Measurements from ENCODE around the gene CSN3. TPM values are rescaled to one million over a fixed set of nuclear protein-coding genes. Genes with fewer than 3 reads are reported as not detected.

Gene CSN3
- total RNA-seq, 1 experiment from 2014 or later = not detected

DNA sequence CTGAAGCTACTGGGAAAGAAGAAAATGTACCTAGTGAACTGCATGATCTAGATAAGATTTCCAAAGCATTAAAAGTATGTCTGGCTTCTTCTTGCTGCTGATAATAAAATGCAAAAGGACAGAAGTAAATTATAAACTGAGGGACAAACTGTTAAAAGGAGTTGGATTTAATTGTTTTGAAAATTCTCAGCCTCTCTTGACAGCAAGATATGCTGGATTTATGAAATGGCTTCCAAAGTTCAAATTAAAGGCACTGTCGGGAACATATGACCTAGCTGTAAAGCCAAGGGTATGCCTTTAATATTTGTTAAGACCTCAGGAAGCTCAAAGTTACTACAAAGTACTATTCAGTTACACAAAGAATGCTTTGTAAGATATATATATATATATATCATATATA lies 46.3 kb downstream of the CSN3 start:
- no peak for DNase-seq (ENCODE audit: extremely low read depth, low read depth)

DNA sequence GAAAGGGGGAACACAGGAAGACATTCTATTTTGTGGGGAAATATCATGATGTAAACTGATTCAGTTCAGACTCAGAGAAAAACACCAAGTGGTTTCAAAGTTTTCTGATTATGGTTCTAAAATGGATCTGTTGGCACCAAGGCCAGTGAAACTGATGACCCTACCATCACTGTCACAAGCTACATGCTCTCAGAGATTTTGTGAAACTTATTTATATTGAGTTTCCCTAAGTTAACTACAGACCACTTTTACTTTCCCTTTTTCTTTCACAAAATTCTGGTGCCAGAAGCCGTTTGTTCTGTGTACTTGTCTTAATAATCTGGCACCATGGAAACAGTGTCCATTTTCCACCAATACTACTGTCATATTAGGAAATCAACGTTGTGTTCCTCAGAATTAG lies 48.9 kb downstream of the CSN3 start:
- DNase-seq (ENCODE audit: extremely low read depth, low read depth) = no peak

DNA sequence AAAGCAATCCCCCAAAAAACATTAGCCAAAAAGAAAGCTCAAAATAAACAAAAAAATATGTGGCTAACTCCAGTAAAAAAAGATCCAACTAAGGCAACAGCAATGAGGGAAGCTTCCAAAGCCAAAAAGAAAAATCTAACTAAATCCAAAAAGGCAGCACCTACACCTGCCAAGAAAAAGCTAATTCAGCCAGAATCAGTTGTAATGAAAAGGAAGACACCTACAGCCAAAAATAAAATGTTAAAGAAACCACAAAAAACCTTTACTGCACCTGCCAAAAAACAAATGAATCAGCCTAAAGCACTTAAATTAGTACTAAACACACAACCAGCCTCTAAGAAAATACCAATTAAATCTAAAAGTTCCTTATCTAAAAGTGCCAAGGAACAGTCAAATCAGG lies 55.2 kb downstream of the CSN3 start:
- DNase-seq (ENCODE audit: extremely low read depth, low read depth) = no peak

DNA sequence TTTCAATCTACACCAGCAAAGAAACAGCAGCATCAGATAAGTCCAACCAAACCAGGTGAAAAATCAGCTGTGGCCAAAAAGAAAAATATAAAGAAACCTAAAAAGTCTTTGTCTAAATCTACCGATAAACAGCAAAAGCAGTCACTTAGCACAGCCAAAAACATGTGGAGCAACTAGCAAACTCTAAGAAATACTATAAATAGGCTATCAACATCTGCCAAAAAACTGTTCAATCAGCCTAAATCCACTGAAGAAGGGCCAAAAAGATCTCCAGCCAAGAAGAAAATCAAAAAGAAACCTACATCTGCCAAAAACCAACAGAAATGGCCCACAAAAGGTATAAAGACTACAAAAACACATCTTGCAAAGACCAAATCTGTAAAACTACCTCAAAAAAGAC lies 55.7 kb downstream of the CSN3 start:
- DNase-seq (ENCODE audit: extremely low read depth, low read depth) = no peak

DNA sequence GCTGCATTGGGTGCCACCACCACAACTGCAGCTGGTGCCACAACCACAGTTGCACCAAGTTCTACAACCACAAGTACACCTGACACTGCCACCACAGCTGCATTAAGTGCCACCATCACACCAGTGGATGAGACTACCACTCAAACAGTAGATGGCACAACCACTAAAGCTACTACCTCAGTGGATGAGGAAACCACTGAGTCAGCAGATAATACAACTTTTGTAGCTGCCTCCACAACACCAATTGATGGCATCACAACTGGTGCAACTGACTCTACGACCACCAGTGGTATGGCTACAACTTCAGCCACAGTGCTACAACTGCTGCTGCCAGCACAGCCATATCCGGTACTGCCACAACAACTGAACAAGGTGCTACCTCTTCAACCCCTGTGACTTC lies 57.2 kb downstream of the CSN3 start:
- DNase-seq (ENCODE audit: extremely low read depth, low read depth) = no peak

DNA sequence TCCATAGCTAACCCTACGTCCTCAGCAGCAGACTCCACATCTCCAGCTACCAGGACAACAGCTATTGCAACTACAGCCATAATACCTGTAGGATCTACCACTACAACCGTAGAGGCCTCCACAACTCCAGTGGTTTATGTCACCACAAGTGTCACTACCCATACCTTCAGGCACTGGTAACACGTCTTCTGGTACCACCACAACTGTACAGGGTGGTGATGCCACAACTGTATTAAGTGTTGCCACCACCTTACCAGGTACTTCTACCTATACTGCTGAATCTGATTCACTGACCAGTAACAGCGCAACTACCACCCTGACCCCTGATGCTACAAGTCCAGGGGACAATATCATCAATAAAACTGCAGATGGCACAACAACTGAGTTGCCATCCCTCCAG lies 57.8 kb downstream of the CSN3 start:
- no peak for DNase-seq (ENCODE audit: extremely low read depth, low read depth)

Other genes with a start within 250 kb of the CSN3 start
- not detected in 2 replicates for gene STATH, start 246.6 kb upstream of the CSN3 start, total RNA-seq (2014; rRNA removed; shearing (Covaris generic))
- gene HTN3, start 214.1 kb upstream of the CSN3 start, total RNA-seq (2014; rRNA removed; shearing (Covaris generic)) = not detected in 2 replicates
- not detected in 2 replicates for gene HTN1, start 192.2 kb upstream of the CSN3 start, total RNA-seq (2014; rRNA removed; shearing (Covaris generic))
- not detected in 2 replicates for gene PRR27, start 88.4 kb upstream of the CSN3 start, total RNA-seq (2014; rRNA removed; shearing (Covaris generic))
- gene ODAM, start 46.9 kb upstream of the CSN3 start, total RNA-seq (2014; rRNA removed; shearing (Covaris generic)) = not detected in 2 replicates
- gene FDCSP, start 16.5 kb upstream of the CSN3 start, total RNA-seq (2014; rRNA removed; shearing (Covaris generic)) = not detected in 2 replicates
- not detected in 2 replicates for gene CABS1, start 92.4 kb downstream of the CSN3 start, total RNA-seq (2014; rRNA removed; shearing (Covaris generic))
- not detected in 2 replicates for gene SMR3A, start 118.2 kb downstream of the CSN3 start, total RNA-seq (2014; rRNA removed; shearing (Covaris generic))
- not detected in 2 replicates for gene SMR3B, start 140.5 kb downstream of the CSN3 start, total RNA-seq (2014; rRNA removed; shearing (Covaris generic))
- gene OPRPN, start 155.3 kb downstream of the CSN3 start, total RNA-seq (2014; rRNA removed; shearing (Covaris generic)) = not detected in 2 replicates
- not detected in 2 replicates for gene MUC7, start 229.6 kb downstream of the CSN3 start, total RNA-seq (2014; rRNA removed; shearing (Covaris generic))